Gastroesophageal sphincter (tissue), 3 donors: ENCODE results near the gene NOS3.

Source experiments
- EP300 ChIP-seq: sonication (generic); formaldehyde crosslinking; IDR thresholded peaks from one replicate; pipeline ENCODE4 v1.6.1; 2017; ENCODE audit warnings: antibody characterized with exemption, mild to moderate bottlenecking
- POLR2A ChIP-seq, 2 donors: fragments of 450-650 bp; IDR thresholded peaks; one replicate each; pipeline ENCODE4 v1.6.1; 2017; ENCODE audit warnings: antibody characterized with exemption in 2 of 2, mild to moderate bottlenecking in 2 of 2, moderate library complexity in 1 of 2
- POLR2AphosphoS5 ChIP-seq: sonication (generic); formaldehyde crosslinking; IDR thresholded peaks from one replicate; pipeline ENCODE4 v1.6.1; 2017; ENCODE audit warnings: antibody characterized with exemption
- TF ChIP-seq, protein P1 (sequence below), 4 experiments: fragments of 200-600 bp in 2 of 4; fragments of 450-650 bp in 2 of 4; sonication (generic) in 1 of 4; IDR thresholded peaks; one replicate each; pipeline ENCODE4 v1.5.1; 2017 to 2019; ENCODE audit warnings: antibody characterized with exemption in 4 of 4, mild to moderate bottlenecking in 2 of 4, moderate library complexity in 2 of 4

DNA sequence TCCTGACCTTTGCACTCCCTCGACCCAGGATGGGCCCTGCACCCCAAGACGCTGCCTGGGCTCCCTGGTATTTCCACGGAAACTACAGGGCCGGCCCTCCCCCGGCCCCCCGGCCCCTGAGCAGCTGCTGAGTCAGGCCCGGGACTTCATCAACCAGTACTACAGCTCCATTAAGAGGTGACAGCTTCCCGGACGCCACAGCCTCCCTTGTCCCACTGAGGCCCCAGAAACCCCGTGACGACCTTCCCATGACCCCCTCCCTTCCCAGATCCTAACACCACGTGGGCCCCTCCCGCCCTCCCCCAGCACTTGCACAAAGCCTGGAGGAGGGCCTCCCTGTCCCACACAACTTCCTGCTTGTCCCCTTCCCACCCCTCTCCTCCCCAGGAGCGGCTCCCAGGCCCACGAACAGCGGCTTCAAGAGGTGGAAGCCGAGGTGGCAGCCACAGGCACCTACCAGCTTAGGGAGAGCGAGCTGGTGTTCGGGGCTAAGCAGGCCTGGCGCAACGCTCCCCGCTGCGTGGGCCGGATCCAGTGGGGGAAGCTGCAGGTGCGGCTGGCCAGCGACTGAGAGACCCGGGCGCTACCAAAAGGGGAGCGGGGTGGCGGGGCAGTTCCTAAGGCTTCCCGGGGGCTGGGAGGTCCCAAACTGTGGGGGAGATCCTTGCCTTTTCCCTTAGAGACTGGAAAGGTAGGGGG, 5.7 kb downstream of the NOS3 start:
- TF ChIP-seq, protein P1, sequence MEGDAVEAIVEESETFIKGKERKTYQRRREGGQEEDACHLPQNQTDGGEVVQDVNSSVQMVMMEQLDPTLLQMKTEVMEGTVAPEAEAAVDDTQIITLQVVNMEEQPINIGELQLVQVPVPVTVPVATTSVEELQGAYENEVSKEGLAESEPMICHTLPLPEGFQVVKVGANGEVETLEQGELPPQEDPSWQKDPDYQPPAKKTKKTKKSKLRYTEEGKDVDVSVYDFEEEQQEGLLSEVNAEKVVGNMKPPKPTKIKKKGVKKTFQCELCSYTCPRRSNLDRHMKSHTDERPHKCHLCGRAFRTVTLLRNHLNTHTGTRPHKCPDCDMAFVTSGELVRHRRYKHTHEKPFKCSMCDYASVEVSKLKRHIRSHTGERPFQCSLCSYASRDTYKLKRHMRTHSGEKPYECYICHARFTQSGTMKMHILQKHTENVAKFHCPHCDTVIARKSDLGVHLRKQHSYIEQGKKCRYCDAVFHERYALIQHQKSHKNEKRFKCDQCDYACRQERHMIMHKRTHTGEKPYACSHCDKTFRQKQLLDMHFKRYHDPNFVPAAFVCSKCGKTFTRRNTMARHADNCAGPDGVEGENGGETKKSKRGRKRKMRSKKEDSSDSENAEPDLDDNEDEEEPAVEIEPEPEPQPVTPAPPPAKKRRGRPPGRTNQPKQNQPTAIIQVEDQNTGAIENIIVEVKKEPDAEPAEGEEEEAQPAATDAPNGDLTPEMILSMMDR (IDR thresholded peaks at IDR 0.05) = no peak
- TF ChIP-seq EP300 (no peak), POLR2AphosphoS5 (no peak), POLR2A (IDR thresholded peaks at IDR 0.05) (no peak)
